Pancreas (tissue), 10 donors: ENCODE data around the gene LPO. TPM values are rescaled to one million over a fixed set of nuclear protein-coding genes. Genes with fewer than 3 reads are reported as not detected.

Experiments
- ATAC-seq, 4 donors: fragments of 200-7000 bp; cut with Tn5 transposase; one replicate each; pipeline versions ENCODE4 v1.8.0 to v1.9.1; 2020; ENCODE audit warnings: mild to moderate bottlenecking in 4 of 4, moderate library complexity in 4 of 4
- DNase-seq, 6 donors: peaks; one replicate each; pipeline ENCODE4 v3.0.0-alpha.2; 2020
- FAIRE-seq: peaks from 2 replicates; lab custom pipeline; 2012; peaks lifted over from hg19 to GRCh38; lab: Jason Lieb, UNC
- H3K27ac ChIP-seq, 4 donors: fragments of 200-600 bp; sonication (generic); 1 replicate in 3 of 4; 2 replicates in 1 of 4; pipeline versions ENCODE4 v1.5.0 to v1.8.0; 2020
- H3K27me3 ChIP-seq, 4 donors: fragments of 200-600 bp; one replicate each; pipeline ENCODE4 v1.8.0; 2021
- H3K36me3 ChIP-seq, 3 donors: fragments of 200-600 bp; sonication (generic) in 1 of 3; one replicate each; pipeline versions ENCODE4 v1.5.0 to v1.8.0; 2020 to 2021
- H3K4me1 ChIP-seq, 3 donors: fragments of 200-600 bp; one replicate each; pipeline ENCODE4 v1.8.0; 2021
- H3K4me3 ChIP-seq, 4 donors: fragments of 200-600 bp; sonication (generic) in 2 of 4; one replicate each; pipeline versions ENCODE4 v1.5.0 to v1.8.0; 2020 to 2021
- H3K9me3 ChIP-seq, 4 donors: fragments of 200-600 bp; one replicate each; pipeline ENCODE4 v1.8.0; 2021
- WGBS, 2 donors: extraction: QIAGEN DNeasy Blood & Tissue Kit; methylation state at CpG; one replicate each; pipeline ENCODE4 v1.1.7; 2013; 5-methylcytosine and 5-hydroxymethylcytosine counted together
- intact Hi-C, 3 donors: fragments of 100-400 bp; cut with DNase I; formaldehyde crosslinking; loops; one replicate each; pipeline versions ENCODE4 v1.11.1 to v1.14.2; 2022
- polyA plus RNA-seq, 2 donors: library from polyadenylated mRNA; stranded (reverse); fragments of 200-250 nt; gene quantifications; one replicate each; pipeline ENCODE4 v1.2.3, GENCODE V29; 2013
- total RNA-seq, 6 donors: library from RNA; stranded (reverse); fragmentation: NEBNext Ultra II Directional in 4 of 6; extraction: Animal tissue kit (Norgen Biotek cat#: 25700) in 4 of 6; gene quantifications; one replicate each; pipeline versions ENCODE4 v1.2.1 to v1.2.4, GENCODE V29; 2021 to 2023
- TF ChIP-seq, protein P1 (sequence below), 4 donors: fragments of 200-600 bp; sonication (generic) in 3 of 4; IDR thresholded peaks; one replicate each; pipeline versions ENCODE4 v1.5.0 to v1.8.0; 2021; ENCODE audit warnings: antibody characterized with exemption in 4 of 4
- donor health status: healthy with polysubstance abuse.
- donor health status: DM: no; HTN: no; CAD: no; lungs with moderate emphysema.
- donor health status: DM: no; HTN: no; CAD: no.
- donor health status: control.
- donor health status: control.
- donor health status: Bipolar disorder and iron deficiency.
- donor health status: DM: yes; HTN: yes; CAD: no.
- donor health status: DM: no; HTN: no; CAD: no.
- donor health status: DM: no; HTN: no; CAD: no.
- donor health status: DM: yes; HTN: yes; CAD: no.

LPO gene
- total and polyA plus RNA-seq, 8 donors: 0.08 to 0.23 TPM; not detected in 6

DNA sequence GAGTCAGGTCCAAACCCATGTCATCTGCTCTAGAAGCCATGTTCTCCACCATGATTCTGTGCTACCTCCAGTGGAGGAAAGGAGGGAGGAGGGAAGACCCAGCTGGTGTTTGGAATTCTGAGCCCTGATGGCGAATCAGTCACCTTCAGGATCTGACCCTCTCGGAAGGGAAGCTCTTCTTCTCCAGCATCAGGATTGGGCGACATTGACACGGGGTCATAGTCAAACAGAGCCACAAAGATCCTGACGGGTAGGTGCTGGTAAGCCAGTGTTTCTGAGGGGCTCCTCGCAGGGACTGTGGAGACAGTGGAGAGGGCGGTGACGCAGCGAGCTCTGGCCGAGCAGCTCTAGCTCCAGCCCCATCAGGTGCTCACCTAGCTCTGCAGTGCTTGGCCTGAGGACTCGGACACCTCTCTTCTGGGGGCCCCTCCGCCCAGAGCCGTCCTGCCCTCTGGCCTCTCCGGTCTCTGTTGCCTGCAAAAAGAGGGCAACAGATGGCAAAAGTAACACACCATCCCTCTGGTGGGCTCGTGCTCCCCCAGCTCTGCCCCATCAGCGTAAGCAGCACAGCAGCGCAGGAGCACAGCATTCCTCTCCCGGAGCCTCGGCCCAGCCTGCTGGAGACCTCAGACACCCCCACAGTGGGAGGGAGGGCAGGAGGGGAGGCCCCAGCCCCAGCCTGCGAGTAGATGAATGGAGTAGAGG is 69.2 kb downstream of the LPO start:
- H3K27ac ChIP-seq: no peak overlapping the region
- ATAC-seq (no peak), FAIRE-seq (no peak), DNase-seq (peak in 1 of 6 donors; percentile 44)
- H3K4me3 ChIP-seq: no peak overlapping the region
- H3K4me1 ChIP-seq: no peaks in the 10 kb centered on the region
- no peaks in the 10 kb centered on the region for H3K27me3 ChIP-seq
- TF ChIP-seq, protein P1, sequence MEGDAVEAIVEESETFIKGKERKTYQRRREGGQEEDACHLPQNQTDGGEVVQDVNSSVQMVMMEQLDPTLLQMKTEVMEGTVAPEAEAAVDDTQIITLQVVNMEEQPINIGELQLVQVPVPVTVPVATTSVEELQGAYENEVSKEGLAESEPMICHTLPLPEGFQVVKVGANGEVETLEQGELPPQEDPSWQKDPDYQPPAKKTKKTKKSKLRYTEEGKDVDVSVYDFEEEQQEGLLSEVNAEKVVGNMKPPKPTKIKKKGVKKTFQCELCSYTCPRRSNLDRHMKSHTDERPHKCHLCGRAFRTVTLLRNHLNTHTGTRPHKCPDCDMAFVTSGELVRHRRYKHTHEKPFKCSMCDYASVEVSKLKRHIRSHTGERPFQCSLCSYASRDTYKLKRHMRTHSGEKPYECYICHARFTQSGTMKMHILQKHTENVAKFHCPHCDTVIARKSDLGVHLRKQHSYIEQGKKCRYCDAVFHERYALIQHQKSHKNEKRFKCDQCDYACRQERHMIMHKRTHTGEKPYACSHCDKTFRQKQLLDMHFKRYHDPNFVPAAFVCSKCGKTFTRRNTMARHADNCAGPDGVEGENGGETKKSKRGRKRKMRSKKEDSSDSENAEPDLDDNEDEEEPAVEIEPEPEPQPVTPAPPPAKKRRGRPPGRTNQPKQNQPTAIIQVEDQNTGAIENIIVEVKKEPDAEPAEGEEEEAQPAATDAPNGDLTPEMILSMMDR (IDR thresholded peaks at IDR 0.05): no peak
- intact Hi-C loops: loop anchor here in 2 of 3 donors (5.0 to 10.0 kb wide), 2 partner anchors 137 to 140 kb away; no protein-coding TSS in a partner anchor
- H3K36me3 ChIP-seq: no peaks in the 10 kb centered on the region
- H3K9me3 ChIP-seq: no peaks in the 10 kb centered on the region
- WGBS, 2 donors: 81 to 84% methylated on average over 20 of the region's 20 CpGs

DNA sequence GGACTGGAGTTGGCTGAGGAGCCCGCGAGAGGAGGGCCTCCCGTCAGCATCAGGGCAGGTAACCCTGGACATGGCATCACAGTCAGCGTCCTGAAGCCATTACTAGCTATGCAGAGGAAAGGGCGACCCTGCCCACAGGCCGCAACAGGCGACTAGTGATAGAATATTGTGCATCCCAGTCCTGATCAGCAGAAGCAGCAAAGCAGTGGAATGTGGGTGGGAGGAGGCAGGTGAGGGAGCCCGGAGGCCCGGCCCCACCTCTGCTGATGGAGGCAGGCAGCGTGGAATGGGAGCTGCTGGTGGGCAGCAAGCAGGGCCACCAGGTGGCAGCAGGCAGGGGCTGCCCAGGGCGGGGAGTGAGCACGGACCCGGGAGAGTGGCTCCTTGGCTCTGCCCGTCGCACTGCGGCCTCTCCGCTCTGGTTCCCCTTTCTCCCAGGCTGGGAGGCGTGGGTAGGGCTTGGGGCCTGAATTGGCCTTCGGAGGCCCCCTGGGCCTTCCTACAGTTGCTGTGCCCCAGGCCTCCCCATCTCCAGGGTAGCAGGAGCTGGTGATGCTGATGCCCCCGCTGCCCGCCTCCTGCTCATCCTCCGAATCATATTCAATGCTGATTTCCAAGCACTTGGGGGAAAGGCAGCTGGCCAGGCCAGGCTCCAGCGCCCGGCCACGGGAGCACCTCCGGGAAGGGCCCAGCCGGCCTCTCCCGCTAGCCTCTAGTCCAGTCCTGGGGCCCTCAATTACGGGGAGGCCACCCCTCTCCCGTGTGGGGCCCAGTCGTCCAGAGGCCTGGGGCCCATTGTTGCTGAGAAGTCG is 70.0 kb downstream of the LPO start:
- ATAC-seq: peak in 3 of 4 donors; percentile 15 to 59 (median 20)

DNA sequence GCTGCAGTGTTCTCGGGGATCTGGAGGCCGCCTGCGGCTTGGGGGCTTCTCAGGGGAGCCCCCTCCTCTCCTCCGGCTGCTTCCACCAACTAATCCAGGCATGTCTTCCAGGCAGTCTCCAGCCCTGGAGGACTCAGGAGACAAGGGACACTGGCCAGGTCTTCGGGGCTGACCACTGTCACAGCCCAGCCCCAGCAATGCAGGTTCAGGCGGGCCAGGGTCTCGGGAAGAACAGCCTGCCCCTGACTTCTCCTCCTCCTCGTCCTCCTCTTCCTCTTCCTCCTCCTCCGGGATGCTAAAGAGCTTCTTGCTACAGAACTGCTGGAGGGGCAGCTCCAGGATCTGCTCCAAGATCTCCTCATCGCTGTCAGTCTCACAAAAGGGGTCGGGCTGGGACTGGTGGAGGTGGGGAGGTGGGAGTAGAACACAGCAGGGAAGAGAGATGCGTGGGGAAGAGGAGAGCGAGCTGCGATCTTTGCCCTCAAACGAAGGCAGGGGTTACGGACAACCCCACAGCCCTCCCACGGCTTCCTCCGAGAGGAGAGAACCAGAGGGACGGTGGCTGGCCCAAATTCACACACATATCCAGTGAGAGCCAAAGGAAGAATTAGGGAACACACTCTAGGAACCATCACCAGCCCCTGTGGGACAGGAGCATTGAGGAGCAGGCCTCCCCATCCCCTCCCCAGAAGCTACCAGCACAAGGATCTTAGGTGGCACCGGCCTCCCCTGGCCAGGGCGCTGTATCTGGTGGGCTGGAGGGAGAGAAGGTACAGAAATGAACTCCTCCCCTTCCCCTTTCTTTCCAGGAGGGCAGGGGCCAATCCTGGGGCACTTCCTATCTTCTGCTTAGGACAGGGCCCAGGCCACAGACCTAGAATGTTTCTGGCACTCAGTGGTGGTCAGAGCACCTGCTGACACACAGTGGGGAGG is 70.9 kb downstream of the LPO start:
- no peak for DNase-seq
- intact Hi-C loops: loop anchor here in 2 of 3 donors (5.0 to 10.0 kb wide), 2 partner anchors 136 to 138 kb away; no protein-coding TSS in a partner anchor
- Histone ChIP-seq H3K27ac (no peak overlapping the region), H3K36me3 (no peaks in the 10 kb centered on the region), H3K27me3 (no peaks in the 10 kb centered on the region), H3K4me1 (no peaks in the 10 kb centered on the region), H3K4me3 (no peak overlapping the region), H3K9me3 (no peaks in the 10 kb centered on the region)
- TF ChIP-seq, protein P1 (IDR thresholded peaks at IDR 0.05): no peak
- no peak for ATAC-seq
- FAIRE-seq: no peak
- WGBS, 2 donors: 80 to 89% methylated on average over 21 of the region's 21 CpGs

More for the DNA sequence above, 70.0 kb downstream of the LPO start:
- no peaks in the 10 kb centered on the region for H3K27me3 ChIP-seq
- 64 to 75% methylated on average over 19 to 32 of the region's 32 CpGs for WGBS, 2 donors
- no peak overlapping the region for H3K4me3 ChIP-seq
- FAIRE-seq (no peak), DNase-seq (peak in 2 of 6 donors; percentile 61 to 72)
- no peaks in the 10 kb centered on the region for H3K36me3 ChIP-seq
- no peaks in the 10 kb centered on the region for H3K9me3 ChIP-seq
- H3K27ac ChIP-seq: no peak overlapping the region
- intact Hi-C loops: loop anchor here in 2 of 3 donors (5.0 to 10.0 kb wide), 2 partner anchors 136 to 139 kb away; no protein-coding TSS in a partner anchor
- TF ChIP-seq, protein P1 (IDR thresholded peaks at IDR 0.05): no peak
- H3K4me1 ChIP-seq: no peaks in the 10 kb centered on the region

DNA sequence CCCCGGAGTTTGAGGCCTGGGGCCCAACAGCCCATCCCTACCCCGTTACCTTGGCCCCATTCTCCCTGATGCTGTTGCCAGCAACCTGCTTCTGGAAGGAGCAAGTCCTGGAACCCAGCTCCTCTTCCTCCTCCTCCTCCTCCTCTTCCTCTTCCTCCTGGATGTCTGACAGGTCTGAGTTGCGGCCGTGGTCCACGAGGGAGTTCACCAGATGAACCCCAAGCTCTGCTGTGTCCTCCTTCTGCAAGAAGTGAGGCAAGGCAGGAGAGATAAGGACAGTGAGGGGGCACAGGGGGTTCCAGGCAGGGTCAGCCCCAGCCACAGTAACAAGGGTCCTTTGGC is 71.5 kb downstream of the LPO start:
- H3K9me3 ChIP-seq: no peaks in the 10 kb centered on the region
- ATAC-seq: no peak
- H3K4me1 ChIP-seq: no peaks in the 10 kb centered on the region
- H3K4me3 ChIP-seq: no peak overlapping the region
- WGBS, 2 donors: 79 to 80% methylated on average over 5 of the region's 5 CpGs
- intact Hi-C loops: loop anchor here in 2 of 3 donors (5.0 to 10.0 kb wide), 2 partner anchors 135 to 137 kb away; no protein-coding TSS in a partner anchor
- H3K27ac ChIP-seq: no peak overlapping the region
- DNase-seq: no peak
- H3K27me3 ChIP-seq: no peaks in the 10 kb centered on the region
- TF ChIP-seq, protein P1 (IDR thresholded peaks at IDR 0.05): no peak
- no peaks in the 10 kb centered on the region for H3K36me3 ChIP-seq
- no peak for FAIRE-seq
